GF-D8 (cell line): ENCODE data around the gene ACSL1.
"Not testable (repeated sequence)": the region's sequence is repeated elsewhere in the genome, so short reads cannot be mapped to it uniquely, and the experiment has no call there.

Experiments
- DNase-seq: peaks from one replicate; lab custom pipeline; 2025; lab: John Stamatoyannopoulos, UW

Gene ACSL1

GRCh38 chr4:184839075-184839399, 13.3 kb upstream of the ACSL1 start:
- DNase-seq = not testable (repeated sequence)

GRCh38 chr4:184838249-184839074, 12.7 kb upstream of the ACSL1 start:
- no peak for DNase-seq

DNA sequence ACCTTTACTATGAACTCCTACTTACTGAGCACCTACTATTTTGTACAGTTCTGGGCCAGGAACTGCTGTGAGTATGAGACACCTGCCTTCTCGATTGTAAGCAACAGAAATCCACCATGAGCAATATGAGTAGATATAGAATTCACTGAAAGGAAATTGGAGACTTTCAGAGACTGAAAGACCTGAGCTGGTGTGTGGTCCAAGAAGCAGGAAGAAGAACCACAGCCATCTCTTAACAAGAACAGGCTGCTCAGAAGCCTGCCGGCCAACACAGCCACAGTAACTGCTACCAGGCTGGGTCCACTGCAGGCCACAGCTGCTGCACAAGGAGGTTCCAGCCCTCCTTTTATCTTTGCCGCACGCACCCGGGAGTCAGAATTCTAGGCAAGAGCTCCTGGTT, 10.8 kb upstream of the ACSL1 start:
- no peak for DNase-seq

DNA sequence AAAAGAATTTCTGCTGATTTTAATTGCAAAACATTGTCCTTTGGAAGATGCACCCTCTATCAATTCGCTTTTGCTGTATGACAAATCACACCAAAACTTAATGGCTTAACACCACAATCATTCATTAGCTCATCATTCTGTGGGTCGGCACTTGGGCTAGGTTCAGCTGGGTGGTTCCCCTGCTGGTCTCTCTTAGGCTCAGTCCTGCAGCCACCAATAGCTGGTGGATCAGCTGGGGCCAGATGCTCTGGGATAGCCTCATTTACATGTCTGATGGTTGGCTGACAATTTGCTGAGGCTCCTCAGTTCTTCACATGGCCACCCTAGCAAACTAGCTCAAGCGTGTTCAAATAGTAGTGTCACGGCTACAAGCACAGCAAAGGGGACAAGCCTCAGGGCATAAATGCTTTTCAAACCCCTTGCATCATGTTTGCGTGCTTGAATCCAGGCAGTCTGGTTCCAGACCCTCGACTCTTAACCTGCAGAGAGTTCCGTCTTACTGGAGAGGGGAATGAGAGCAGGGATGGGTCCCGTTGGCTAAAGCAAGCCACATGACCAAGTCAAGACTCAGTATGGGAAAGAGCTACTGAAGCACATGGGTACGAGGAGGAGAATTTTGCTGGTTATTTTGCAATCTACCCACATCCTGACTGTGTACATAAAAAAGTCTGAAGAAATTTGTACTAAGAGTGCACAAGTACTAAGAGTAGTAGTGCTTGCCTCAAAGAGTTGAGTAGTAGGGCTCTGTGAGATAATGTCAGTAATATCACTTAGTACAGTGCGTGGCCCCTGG, 7.5 kb upstream of the ACSL1 start:
- DNase-seq = peak; percentile 94

GRCh38 chr4:184831153-184831552, 5.4 kb upstream of the ACSL1 start:
- no peak for DNase-seq

GRCh38 chr4:184826691-184827270, 1.0 kb upstream of the ACSL1 start:
- no peak for DNase-seq

- no peak for DNase-seq
Observed at GRCh38 chr4:184825141-184825895, 450 bp downstream of the ACSL1 start.

DNA sequence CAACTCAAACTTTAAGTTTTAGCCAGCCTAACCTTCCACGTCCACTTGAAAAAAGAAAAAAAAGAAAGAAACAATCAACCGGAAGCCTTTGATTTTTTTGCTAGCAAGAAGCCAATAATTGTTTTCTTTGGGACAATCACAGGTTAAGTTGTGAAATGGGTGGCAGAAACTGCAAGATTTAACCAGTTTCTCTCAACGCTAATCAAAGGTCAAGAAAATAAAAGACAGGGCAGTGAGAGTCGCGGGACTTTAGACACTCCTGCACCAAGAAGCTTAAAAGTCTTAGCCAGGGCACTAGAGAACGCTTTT, 1.0 kb downstream of the ACSL1 start:
- DNase-seq = no peak

GRCh38 chr4:184824081-184824775, 1.5 kb downstream of the ACSL1 start:
- DNase-seq = no peak

GRCh38 chr4:184823014-184823413, 2.8 kb downstream of the ACSL1 start:
- no peak for DNase-seq

- DNase-seq = no peak
Observed at GRCh38 chr4:184822356-184822755, 3.4 kb downstream of the ACSL1 start.

GRCh38 chr4:184821242-184821641, 4.5 kb downstream of the ACSL1 start:
- peak; percentile 22 for DNase-seq

DNA sequence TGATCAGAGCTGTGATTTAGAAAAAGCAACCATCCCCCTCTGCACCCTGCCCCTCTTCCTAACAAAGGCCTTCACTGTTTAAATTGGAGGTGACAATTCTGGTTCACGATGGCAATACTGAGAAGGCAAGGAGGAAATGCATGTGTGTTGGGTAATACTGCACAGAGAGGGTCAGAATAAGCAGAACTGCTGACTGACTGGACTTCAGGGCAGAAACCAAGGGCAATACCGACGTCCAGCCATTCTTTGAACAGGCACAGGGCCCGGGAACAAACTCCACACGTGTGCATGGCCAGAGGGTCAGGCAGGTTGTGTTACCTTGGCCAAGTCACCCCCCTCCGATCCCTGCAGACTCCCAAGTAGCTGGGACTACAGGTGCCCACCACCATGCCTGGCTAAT, 6.0 kb downstream of the ACSL1 start:
- peak; percentile 9 for DNase-seq

DNA sequence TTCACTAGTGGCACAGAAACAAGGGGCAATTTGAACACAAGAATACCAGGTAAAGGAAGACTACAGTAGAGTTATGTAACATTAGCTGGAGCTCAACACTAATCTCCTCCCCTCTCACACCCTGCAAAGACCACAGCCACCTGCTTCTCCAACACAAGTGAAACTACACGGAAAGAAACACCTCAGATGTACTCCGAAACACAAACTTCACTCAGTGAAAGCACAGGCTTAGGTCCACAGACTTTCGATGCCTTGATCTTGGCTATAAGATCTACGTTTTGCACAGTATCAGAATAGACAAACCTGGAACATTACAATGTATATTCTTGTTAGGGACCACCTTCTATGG, 7.6 kb downstream of the ACSL1 start:
- no peak for DNase-seq

DNA sequence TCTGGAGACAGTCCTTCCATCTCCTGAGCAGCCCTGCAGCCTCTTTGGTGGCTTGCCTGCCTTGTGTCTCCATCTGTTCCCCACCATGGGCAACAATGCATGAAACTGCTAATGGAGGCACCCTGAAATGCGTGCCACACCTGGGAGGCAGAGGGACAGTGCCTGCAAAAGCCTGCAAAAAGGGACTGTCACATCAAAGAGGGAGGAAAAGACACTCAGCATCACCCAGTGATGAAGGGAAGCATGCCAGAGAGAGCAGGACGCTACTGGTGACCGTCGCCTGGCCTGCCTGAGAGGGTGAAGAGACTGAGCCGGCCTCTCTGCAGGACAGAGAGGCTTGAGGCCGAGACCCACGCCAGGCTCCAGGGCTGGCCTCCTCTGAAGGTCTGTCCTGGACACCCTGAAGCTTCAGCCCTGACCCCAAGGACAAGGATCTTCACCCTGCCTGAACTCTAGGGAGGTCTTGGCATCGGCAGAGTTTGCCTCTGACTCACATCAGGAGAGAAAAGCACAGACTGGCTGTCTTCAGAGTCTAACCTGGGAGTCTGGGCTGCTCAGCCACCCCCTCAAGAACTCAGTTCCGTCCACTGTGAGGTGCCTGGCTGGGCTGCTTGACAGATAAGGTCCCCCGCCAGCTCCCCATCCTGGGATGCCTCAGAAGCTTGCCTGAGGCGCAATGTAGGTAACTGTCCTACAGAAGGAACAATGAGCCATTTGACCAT, 8.1 kb downstream of the ACSL1 start:
- no peak for DNase-seq

DNA sequence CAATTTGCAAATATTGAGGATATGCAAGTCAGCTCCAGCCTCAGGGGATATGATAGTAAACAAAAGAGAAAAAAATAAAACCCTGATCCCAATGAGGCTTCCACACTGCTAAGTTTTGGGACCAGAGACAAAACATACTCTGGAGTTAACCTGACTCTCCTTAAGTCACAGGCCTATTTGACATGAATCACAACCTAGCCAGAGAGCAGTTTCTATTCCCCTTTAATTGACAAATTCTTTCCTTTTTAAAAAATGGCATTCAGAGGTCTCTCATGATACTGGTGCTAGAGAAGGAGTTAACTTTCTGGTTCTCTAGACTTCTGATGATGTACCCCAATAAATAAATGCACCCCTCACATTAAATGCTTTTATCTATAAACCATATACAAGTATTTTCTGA, 8.8 kb downstream of the ACSL1 start:
- DNase-seq = no peak

DNA sequence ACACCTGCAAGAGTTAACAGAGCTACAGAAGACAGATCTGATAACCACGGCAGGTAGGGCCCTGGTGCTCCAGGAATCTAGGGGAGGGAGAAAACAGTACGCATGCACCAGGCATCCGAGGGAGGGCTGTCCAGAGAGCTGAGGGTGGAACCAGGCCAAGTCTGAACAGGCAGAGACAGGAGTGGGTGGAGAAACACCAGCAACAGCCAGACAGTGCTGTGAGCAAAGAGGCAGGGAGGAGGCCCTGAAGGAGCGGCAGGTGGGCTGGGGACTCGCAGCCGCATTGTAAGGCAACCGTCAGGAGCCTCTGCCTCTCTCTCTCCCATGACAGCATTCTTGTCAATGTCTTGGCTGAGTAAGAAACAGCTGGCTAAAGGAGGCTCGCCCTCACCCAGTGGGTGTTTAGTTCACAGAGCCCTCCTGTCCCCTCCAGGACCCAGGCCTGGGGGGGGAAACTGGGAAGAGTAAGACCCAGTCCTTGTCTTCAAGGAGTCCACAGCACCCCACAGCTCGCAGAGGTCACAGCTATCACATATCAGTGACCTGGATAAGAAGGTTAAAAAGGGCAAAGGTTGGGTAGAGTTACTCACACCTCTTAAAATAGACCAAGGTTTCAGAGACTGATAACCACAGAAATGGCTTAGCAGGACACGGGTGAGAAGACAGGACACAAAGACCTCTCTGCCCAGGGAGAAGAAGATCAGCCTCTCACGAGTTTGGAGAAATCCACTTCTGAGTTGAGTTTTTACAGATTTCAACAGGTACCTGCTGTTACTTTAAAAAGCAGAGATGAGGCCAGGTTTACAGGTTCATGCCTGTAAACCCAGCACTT, 10.5 kb downstream of the ACSL1 start:
- DNase-seq = peak; percentile 72

DNA sequence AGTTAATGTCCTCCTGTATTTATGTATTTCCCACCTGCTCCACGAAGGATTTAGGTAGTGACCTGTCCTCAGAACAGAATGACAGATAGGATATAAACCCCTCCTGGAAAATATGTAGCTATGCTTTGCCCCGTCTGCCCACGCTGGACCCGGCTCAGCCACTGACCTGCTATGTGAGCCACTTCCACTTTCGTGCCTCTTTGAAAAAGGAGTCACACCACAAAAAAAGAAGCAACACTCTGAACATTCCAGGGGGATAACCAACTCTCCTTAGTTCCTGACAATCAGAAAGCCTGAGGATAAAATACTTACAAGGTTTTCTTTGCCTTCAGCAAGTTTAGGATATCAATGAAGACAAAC, 11.1 kb downstream of the ACSL1 start:
- no peak for DNase-seq

DNA sequence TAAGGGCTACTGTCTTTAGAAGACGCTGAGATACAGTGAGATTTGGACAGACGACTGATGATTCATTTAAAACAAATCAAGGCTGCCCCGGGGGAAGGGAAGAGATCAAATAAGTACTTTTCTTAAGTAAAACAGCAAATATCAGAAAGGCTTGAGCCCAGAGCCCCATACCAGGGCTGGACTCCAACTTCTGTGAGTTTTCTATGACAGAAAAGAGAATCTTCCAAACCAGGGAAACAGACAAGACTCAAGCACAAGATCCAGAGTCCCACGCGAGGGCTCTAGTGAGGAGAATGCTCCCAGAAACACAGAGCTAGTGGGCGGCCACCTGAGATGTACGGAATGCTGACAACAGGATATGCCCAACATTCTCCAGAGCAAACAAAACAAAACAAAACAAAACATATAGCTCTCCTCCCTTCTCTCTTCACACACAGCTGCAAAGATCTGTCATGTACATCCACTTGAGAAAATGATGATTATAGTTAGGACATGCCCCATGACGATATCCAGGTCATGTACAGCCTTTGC, 13.1 kb downstream of the ACSL1 start:
- DNase-seq = no peak

DNA sequence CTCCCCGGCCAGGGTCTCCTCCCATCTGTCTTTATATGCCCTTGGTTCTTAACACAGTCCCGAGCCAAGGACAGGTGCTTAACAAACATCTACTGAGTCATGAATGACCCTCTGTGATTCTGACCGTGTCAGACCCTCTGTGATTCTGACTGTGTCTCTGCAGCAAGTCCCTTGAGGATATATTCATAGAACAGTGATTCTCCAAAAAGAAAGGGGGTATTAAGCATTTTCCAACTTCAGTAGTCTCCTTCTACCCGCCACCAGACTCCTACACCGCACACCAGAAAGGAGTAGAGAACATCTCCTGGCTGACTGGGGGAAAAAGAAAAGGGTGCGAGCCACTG, 13.6 kb downstream of the ACSL1 start:
- DNase-seq = no peak
